Activated T-cell treated with anti-CD3 and anti-CD28 coated beads, Interleukin-2, amount 50 U/mL, for 4 hours (primary cell): Measurements from ENCODE around the gene GPR132. TPM values are rescaled to one million over a fixed set of nuclear protein-coding genes. Genes with fewer than 3 reads are reported as not detected.

Experiments used
- ATAC-seq, 2 donors: fragments of 200-7000 bp; cut with Tn5 transposase; one replicate each; pipeline ENCODE4 v1.10.0; 2021
- DNase-seq: peaks from one replicate; pipeline ENCODE4 v3.0.0-alpha.2; 2020
- H3K27me3 Mint-ChIP-seq: one replicate; pipeline ENCODE4 v1.8.0; 2021; ENCODE audit warnings: low read depth, mixed read lengths
- H3K36me3 Mint-ChIP-seq: one replicate; pipeline ENCODE4 v1.8.0; 2022; ENCODE audit warnings: mixed read lengths; ENCODE audit not compliant: insufficient read depth
- H3K4me1 Mint-ChIP-seq: one replicate; pipeline ENCODE4 v1.8.0; 2021; ENCODE audit warnings: low read depth, mixed read lengths
- H3K4me3 Mint-ChIP-seq: one replicate; pipeline ENCODE4 v1.8.0; 2021; ENCODE audit warnings: mild to moderate bottlenecking, moderate library complexity, mixed read lengths
- H3K9me3 Mint-ChIP-seq: one replicate; pipeline ENCODE4 v1.8.0; 2021; ENCODE audit warnings: mixed read lengths
- total RNA-seq, 3 donors: library from RNA; stranded (reverse); gene quantifications; one replicate each; pipeline ENCODE4 v1.2.1, GENCODE V29; 2021

Gene GPR132
- total RNA-seq, 3 donors from 2014 or later, result 14.6 to 18.4 (median 16.8) TPM

DNA sequence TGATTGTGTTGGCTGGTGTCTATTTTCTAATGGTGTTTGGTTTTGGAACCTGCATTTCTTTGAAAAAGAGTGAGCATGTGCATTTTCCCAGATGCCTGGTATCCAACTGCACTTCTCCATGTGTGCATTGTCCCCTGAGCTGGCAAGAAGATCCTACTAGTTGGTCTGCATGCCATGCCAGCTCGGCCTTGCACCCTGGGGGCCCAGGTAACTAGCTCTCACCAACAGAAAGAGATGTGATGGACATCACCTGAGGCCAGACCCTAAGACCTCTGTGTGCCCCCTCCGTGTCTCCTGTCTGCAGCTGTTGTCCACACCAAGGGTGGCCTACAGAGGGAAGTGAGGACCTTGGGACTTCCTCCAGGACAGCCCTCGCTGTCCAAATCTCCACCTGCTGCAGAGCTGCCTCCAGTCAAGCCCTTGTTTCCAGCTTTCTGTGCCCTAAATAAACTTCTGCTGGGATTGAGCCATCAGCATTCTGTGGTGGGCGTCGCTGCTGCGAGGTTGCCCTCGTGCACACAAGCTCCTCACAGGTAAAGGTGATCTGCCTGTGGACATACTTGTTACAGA, 30.1 kb upstream of the GPR132 start:
- no peak for DNase-seq
- peaks cover 3% of the 10 kb centered on the region for H3K9me3 Mint-ChIP-seq
- H3K4me1 Mint-ChIP-seq, result peaks cover 12% of the 10 kb centered on the region
- peaks cover 8% of the 10 kb centered on the region for H3K27me3 Mint-ChIP-seq
- H3K36me3 Mint-ChIP-seq, result no peaks in the 10 kb centered on the region
- ATAC-seq, result no peak
- H3K4me3 Mint-ChIP-seq, result no peak overlapping the region

DNA sequence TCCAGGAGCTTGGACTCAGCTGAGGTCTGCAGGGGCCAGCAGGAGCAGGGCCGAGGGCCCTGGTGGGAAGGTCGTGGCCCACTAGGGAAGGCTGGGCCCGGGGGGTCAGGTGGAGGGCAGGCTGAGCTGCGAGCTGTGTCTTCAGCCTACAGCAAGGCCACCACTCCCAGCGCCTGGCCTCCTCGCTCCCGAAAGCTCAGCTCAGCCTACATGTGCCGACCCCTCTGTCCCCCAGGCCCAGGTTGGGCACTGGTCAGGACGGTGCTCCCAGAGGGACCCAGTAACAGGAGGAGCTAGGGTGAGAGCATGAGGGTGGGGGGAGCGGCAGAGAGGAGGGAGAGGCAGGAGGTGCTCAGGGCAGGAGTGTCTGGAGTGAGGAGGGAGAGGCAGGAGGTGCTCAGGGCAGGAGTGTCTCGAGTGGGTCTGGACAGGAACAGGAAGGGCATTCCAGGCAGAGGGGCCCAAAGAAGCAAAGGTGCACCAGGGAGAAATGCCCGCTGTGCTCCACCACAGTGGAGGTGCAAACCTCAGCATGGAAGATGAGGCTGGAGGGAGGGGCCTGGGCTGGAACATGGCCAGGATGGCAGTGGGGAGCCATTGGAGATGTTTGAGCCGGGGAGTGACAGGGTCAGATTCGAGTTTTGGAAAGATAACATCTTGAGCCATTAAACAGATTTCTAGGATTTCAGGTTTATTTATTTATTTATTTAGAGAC, 29.1 kb upstream of the GPR132 start:
- Mint-ChIP-seq H3K4me3 (peak overlapping the region; percentile 72), H3K36me3 (no peaks in the 10 kb centered on the region), H3K9me3 (no peaks in the 10 kb centered on the region), H3K27me3 (peaks cover 3% of the 10 kb centered on the region), H3K4me1 (peaks cover 12% of the 10 kb centered on the region)
- ATAC-seq (no peak), DNase-seq (no peak)

DNA sequence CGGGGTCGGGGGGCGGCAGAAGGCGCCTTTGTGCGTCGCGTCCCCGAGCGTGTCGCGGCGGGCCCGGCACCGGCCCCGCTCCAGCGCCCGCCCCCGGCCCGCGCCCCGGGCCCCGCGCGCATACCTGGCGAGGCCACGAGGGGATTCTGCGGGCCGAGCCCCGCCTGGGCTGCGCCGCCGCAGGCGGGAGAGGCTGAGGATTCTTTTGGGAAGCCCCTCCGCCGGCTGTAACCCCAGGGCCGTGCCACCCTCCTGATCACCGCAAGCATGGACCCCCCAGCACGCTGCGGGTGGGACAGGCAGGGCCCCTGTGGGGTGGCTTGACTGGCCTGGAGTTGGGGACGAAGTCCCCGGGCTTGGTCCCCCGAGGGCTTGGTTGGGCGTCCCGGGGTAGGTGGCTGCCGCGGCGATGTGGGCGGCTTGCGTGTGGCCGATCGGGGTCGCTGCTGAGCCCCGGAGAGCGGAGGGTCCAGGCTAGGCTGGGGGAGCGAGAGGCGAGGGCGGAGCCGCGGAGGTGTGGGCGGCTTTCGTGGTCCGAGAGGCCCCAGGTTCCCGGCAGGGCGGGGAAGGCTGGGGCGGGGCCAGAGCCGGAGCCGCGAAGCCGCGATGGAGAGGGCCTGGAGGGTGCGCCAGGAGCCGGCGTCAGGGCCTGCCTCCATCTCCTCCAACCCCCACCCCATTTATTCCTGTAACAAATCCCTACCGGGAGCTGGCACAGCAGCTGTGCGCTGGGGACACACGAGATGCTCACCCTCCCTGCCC, 28.4 kb upstream of the GPR132 start:
- DNase-seq, result peak; percentile 64
- no peaks in the 10 kb centered on the region for H3K27me3 Mint-ChIP-seq
- peaks cover 12% of the 10 kb centered on the region for H3K4me1 Mint-ChIP-seq
- ATAC-seq, result peak; percentile 65 to 68
- peak overlapping the region; percentile 72 for H3K4me3 Mint-ChIP-seq
- no peaks in the 10 kb centered on the region for H3K9me3 Mint-ChIP-seq
- H3K36me3 Mint-ChIP-seq, result no peaks in the 10 kb centered on the region

DNA sequence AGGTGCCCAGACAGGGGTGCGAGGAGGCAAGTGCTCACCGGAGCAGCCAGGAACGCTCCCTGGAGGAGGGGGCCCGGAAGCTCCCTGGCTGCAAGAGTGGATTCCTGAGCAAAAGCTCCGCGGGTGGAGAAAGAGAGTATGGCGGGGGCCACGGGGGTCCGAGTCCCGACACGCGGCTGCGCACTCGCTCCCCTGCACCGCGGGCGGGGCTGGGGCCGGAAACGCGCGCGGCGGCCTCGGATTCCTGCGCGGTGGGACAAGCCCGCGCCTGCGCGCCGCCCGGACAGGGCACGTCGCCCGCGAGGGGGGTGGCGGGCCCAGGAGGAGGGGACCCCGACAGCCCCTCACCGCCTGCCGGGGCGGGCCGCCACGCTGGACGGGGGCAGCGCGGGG, 27.8 kb upstream of the GPR132 start:
- no peaks in the 10 kb centered on the region for H3K9me3 Mint-ChIP-seq
- DNase-seq (peak; percentile 55), ATAC-seq (peak; percentile 64 to 67)
- no peaks in the 10 kb centered on the region for H3K36me3 Mint-ChIP-seq
- no peaks in the 10 kb centered on the region for H3K27me3 Mint-ChIP-seq
- H3K4me3 Mint-ChIP-seq, result peak overlapping the region; percentile 79
- H3K4me1 Mint-ChIP-seq, result peaks cover 13% of the 10 kb centered on the region

DNA sequence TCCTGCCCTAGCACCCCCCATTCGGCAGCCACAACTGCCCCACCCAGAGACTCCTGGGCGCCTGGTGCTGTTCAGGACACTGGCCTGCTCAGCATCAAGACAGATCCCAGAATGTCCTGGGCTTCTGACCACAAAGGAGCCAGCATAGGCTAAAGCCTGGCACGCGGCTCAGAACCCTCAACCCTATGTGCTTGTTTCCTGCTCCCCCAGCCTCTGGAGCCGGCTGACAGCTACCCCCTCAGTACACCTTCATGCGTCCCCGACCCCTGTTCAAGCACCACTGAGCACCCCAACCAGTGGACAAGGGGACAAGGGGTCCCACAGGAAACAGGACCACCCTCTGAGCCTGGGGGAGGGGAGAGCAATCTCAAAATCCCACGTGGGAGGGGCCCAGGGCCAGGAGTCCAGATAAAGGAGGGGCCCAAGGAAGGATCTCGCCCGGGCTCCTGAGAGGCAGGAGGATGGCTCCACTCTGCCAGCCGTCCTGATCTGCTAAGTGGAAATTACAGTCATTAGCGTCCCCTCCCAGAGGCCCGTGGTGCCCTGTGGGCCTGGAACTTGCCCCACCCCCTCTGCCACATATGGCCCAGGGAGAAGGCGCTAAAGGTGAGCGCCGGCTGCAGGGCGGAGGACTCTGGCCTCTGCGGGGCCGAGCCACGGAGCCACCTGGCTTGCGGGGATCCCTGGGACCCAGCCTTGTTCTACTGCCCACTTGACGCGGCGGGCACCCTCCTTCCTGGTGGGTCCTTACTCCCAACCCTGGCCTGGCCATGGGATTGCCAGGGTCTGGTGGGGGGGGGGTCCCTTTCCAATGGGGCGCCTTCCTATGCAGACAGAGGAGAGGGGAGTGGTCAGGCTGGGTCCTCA, 27.2 kb upstream of the GPR132 start:
- no peaks in the 10 kb centered on the region for H3K36me3 Mint-ChIP-seq
- H3K4me1 Mint-ChIP-seq, result peaks cover 13% of the 10 kb centered on the region
- ATAC-seq (no peak), DNase-seq (no peak)
- H3K4me3 Mint-ChIP-seq, result peak overlapping the region; percentile 79
- no peaks in the 10 kb centered on the region for H3K9me3 Mint-ChIP-seq
- no peaks in the 10 kb centered on the region for H3K27me3 Mint-ChIP-seq

DNA sequence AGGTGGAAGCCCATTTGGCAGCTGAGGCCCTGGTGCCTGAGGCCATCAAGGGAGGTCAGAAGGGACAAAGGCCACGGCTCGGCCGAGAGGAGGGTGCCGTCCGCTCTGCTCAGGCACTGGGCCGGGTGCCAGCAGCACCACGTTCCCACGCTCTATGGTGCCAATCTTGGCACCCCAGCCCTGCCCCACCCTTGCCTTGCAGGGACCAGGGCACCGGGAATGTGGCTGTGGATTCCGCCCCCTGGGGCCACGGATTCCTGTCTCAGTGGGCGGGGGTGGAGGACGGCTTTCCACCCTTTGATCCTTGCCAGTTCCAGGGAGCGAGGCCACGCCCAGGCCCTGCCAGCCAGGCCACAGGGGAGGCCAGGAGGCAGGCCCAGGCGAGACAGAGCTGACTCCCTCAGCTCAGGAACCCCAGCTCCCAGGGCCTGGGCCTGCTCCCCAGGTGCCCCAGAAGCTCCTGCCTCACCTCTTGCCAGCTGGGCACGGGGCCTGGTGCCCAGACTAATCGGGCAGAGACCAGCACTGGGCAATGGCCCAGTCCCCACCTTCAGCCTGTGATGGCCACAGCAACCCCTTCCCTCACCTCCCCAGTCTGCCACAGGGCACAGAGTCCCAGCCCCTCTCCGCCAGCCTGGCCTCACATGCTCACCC, 26.4 kb upstream of the GPR132 start:
- Mint-ChIP-seq H3K9me3 (no peaks in the 10 kb centered on the region), H3K4me1 (peaks cover 16% of the 10 kb centered on the region), H3K27me3 (no peaks in the 10 kb centered on the region), H3K4me3 (no peak overlapping the region), H3K36me3 (no peaks in the 10 kb centered on the region)
- no peak for ATAC-seq
- DNase-seq, result no peak

DNA sequence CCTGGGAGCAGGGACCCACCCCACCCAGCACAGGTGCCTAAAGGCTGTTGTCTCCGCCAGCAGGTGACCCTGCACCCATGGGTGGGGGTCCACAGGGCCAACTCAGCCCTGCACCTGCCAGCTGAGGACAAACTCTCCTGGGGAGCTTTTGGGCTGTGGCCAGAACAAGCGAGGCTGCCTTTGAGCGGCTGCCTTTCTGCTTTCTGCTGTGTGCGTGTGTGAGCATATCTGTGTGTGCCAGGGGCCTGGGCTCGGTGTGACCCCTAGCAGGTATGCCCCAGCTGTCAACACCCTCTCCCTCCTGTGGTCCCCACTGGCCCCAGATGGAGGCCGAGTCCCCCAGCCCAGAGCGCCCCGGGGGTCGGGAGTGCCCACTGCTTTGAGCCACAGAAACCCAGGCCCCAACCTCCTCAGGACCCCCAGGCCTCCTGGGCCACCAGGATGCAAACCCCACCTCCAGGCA, 25.9 kb upstream of the GPR132 start:
- H3K4me3 Mint-ChIP-seq, result no peak overlapping the region
- H3K27me3 Mint-ChIP-seq, result no peaks in the 10 kb centered on the region
- no peak for ATAC-seq
- H3K36me3 Mint-ChIP-seq, result no peaks in the 10 kb centered on the region
- peaks cover 18% of the 10 kb centered on the region for H3K4me1 Mint-ChIP-seq
- no peak for DNase-seq
- H3K9me3 Mint-ChIP-seq, result no peaks in the 10 kb centered on the region

DNA sequence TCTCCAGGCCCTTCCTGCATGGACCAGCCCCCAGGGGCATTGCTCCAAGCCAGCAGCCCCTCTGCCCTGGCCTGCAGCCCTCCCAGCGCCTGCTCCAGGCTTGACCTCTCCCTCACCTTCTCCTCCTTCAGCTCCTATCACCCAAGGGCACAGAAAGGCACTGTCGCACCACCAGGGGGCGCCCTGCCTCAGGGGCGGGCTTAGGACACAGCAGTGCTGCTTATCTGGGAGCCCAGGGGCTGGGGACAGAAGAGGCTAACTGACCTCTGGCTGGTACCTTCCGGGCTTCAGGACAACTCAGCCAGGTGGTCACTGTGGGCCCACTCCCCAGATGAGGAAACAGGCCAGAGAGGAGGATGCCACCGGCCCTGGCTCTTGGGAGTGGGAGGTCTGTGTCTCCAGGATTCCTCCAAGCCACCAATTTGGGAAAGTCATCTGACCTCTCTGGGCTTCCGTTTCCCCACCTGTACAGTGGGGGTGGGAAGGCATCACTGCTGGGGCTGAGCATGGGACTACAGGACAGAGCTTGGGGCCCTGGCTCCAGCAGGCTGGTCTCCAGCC, 25.3 kb upstream of the GPR132 start:
- H3K27me3 Mint-ChIP-seq, result no peaks in the 10 kb centered on the region
- peaks cover 18% of the 10 kb centered on the region for H3K4me1 Mint-ChIP-seq
- ATAC-seq (peak; percentile 41 to 45), DNase-seq (peak; percentile 88)
- H3K36me3 Mint-ChIP-seq, result no peaks in the 10 kb centered on the region
- H3K9me3 Mint-ChIP-seq, result no peaks in the 10 kb centered on the region
- H3K4me3 Mint-ChIP-seq, result no peak overlapping the region

DNA sequence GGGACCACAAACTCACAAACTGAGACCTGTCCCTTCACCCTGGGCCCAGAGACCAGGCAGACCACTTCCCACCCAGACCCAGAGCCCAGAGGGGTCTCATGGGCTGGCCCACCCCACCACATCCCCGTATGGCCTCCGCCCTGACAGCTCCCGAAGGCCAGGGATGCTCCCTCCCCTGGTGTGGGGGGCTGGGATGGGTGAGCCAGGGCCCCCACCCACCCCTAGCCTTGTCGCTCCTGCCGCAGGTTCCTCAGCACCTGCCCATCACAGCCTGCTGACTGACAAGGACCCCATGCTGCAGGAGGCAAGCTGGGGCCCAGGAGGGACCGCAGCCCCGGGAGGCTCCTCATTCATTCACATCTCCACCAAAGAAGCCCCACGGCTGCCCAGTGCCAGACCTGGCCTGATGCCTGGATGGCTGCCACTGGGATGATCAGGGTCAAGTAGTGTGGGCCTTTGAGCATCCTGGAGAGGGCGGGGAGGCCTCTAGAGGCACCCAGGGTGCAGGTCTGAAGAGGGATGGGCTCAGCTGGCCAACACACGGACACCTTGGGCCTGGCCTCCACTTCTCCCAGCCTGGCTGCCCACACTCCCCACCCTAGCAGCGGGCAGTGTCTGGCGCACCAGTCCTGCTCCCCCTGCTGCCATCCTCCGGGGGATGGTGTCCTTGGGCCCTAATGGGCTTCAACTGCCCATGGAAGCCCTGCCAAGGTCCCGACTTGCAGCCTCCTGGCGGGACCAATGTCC, 24.7 kb upstream of the GPR132 start:
- H3K4me3 Mint-ChIP-seq, result no peak overlapping the region
- H3K36me3 Mint-ChIP-seq, result no peaks in the 10 kb centered on the region
- no peaks in the 10 kb centered on the region for H3K9me3 Mint-ChIP-seq
- H3K27me3 Mint-ChIP-seq, result no peaks in the 10 kb centered on the region
- H3K4me1 Mint-ChIP-seq, result peaks cover 18% of the 10 kb centered on the region
- DNase-seq (no peak), ATAC-seq (no peak)

DNA sequence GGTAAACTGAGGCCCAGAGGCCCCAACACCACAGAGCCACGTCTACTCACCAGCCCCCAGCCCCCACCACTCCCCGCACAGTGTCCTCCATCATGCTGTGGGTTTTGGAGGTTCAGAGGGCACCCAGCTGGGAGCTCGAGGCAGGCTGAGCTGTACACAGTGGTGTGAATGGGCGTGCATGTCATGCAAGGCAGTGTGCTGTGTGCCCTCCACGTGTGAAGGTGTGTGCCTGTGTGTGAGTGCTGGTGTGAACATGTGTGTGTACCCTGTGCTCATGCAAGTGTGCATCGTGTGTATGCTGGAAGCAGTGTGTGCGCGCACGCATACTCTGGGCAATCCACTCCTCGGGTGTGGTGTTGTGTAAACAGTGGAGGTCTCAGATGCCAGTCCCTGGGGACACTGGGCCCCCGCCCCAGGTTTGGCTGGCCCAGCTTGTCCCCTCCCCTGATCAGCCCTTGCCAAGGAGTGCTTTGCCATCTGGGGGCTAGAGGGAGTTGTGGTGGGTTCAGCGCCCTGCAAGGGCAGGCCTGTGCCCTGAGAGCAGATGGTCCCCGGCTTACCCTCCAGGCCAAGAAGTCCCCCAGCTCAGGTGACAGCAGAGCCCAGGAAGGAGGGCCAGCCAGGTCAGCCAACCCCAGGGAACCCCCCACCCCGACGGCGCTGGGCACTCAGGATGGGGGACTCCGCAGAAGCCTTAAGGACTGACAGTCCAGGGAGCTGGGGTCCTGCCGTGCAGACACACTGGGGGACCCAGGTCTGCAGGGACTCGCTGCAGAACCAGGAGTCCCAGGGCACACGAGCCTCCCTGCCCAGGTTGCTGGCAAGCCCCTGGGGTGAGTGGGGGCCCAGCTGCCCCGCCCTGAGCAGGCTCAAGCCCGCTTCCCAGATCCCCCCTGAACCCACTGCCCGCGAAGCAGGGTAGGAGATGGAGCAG, 23.8 kb upstream of the GPR132 start:
- Mint-ChIP-seq H3K9me3 (no peaks in the 10 kb centered on the region), H3K4me1 (peaks cover 13% of the 10 kb centered on the region), H3K27me3 (no peaks in the 10 kb centered on the region), H3K36me3 (no peaks in the 10 kb centered on the region), H3K4me3 (peak overlapping the region; percentile 37)
- ATAC-seq (no peak), DNase-seq (no peak)

DNA sequence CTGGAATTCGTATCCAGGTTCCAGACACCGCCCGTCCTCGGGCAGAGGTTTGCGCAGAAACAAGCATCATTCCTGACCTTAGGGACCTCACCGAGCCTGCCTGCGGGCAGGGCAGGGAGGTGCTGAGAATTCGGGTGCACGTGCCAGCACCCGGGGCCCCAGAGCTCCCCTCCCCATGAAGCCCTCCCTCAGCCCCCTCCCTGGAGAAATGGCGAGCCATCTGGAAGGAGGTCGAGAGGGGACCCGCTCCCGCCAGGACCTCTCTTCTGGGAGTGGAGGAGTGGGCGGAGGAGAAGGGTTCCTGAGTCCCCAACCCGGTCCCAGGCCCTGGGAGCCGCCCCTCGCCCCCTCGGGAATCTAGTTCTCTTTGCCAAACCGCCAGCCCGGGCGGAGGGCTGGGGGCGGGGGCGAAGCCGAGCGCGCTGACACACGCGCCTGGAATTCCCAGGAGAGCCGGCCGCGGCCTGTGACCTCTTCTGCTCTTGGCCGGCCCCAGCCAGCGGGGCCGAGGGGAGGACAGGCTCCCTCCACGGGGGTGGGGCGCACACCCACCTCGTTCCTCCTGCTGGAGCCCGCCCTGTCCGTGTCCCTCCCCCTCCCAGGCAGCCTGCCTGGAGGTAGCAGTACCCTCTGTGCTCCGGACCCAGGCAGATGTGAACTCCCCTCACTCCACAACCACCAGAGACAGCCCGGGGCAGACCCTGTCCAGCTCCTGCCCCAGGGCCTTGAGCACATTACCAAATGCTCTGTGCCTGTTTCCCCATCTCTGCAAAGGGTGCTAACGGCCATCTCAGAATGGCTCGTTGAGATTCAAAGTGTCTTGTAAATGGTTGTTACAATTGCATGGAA, 23.0 kb upstream of the GPR132 start:
- DNase-seq (no peak), ATAC-seq (no peak)
- H3K36me3 Mint-ChIP-seq, result no peaks in the 10 kb centered on the region

More for the DNA sequence above, 23.0 kb upstream of the GPR132 start:
- Mint-ChIP-seq H3K27me3 (no peaks in the 10 kb centered on the region), H3K4me3 (peak overlapping the region; percentile 73), H3K4me1 (peaks cover 13% of the 10 kb centered on the region), H3K9me3 (no peaks in the 10 kb centered on the region)
